Activated CD4-positive, alpha-beta T cell treated with anti-CD3 and anti-CD28 coated beads, Interleukin-2, Interleukin-6, amounts not matched to agents 100 ng/mL and 50 ng/mL, durations not matched to agents 16 hours and 8 hours (primary cell): ENCODE data around the gene GJD4.

Experiments
- DNase-seq: peaks from one replicate; pipeline ENCODE4 v3.0.0-alpha.2; 2020

GJD4 gene

DNA sequence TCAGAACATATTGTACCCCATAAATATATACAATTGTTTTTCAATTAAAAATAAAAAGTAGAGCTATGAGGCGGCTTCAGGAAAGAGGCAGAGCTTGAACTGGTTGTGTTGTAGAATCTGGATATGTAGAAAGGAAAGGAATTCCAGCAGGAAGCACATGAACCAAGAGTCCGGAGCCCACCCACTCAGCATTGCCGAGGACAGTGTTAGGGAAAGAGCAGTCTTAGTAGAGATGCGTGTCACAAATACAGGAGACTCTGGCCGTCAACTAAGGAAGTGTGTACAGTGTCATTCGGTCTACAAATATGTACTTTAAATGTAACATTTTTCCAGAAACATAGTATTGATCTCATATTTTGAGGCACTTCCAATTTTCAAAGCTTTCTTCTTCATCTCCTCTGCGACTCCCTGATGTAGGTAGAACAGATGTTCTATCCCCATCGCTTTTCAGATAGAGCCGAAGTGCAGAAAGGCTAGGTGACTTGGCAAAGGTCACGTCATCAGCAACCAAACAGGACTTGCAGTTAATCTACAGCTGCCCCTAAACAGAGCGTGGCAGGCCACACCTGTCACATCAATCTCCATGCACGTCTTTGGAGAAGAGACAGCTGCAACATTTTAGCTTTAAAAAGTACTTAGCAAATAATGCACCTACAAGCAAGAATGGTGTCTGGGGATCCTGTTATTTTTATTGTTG, 25.3 kb upstream of the GJD4 start:
- no peak for DNase-seq

- DNase-seq = no peak
Measured at GRCh38 chr10:35580423-35580770, 24.7 kb upstream of the GJD4 start.

DNA sequence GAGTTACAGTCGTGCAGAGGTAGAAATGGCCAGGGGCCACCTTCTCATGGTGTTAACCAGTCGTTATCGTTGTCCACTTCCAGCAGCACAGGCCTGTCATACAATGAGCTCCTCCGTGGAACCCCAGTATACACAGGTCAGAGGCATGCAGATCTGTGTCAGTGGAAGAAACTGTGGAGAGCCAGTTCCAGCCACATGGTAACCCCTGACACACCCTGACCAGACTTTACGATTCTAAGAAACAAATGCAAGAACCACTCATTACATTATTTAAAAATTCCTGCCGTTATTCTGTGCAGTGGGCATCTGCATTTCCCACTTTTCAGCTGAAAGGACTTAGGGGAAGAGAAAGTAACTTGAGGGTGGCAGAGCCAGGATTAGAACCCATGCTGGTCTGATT, 23.5 kb upstream of the GJD4 start:
- DNase-seq = no peak

DNA sequence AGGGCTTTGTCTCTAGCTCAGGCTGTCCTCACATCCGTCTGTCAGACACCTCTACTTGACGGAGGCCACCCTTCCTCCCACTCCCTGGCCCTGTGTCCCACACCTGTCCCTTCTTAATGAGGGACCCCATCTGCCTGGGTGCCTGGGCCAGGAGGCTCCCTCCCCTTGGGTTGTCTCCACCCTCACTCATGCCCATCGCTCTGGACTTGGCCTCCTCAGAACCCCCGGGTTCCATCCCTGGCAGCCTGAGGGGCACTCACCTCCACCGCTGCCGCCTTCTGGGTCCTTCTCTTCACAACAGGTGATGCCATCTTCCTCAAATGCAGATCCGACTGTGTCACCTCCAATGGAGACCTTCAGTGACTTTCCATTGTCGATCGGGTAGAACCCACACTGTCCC, 20.2 kb upstream of the GJD4 start:
- no peak for DNase-seq

DNA sequence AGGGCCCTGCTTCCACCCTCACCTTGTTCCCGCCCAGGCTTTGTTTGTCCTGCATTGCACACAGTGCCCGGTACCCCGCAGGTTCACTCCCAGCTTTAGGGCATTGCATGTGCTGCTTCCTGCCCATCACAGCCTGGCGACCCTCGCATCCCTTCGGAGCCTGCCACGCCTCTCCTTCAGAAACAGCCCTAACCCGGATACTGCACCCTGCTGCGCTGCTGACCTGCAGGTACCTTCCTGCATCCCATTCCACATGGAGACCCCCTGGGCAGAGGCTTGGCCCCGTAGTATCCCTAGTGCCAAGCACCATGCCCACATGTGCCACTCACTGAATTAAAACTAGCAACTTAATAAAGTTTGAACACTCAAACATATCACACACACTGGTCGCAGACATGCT, 19.8 kb upstream of the GJD4 start:
- no peak for DNase-seq

DNA sequence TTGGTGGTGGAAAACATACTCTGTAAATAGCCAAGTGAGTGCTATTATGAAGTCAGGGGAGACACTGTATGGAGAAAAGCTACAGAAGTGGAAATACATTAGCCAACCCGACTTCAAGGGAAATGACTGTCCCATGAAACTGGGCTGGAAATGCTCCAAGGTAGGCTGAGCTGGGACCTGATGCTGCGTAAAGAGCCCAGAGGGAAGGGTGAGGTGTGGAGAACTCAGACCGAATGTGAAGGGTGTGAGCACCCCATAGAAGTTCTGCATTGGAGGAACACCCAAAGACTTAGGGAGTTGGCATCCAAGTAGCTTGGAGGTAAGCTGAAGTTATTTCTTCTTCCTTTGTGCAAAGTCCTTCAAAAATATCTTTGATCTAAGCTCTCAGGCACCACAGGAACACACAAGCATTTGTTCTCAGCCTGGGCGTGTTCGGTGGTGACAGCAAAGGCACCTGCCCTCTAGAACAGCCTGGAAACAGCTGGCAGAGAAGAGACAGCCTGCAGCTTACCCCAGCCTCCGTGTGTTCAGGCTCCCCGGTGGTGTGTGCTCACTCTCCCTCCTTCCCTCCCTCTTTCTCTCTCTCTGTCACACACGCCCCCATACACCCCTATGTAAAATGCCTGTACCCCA, 19.1 kb upstream of the GJD4 start:
- no peak for DNase-seq

DNA sequence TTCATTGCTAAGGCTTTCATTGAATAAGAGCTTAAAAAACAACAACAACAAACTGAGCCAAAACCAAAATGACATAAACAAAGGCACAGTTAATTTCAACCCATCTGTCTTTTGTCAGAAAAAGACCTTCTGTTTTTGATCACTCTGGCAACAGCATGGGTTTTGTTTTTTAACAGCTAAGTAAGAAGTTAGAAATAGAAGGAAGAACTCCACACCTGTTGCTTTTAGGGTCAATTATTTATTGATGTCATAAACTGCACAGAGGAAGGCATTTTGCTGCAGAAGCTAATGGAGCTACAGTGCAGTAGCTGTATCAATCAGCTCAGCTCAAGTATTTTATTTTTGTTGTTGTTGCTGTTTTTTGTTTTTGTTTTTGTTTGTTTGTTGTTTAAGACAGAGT, 16.3 kb upstream of the GJD4 start:
- no peak for DNase-seq

GRCh38 chr10:35592441-35592840, 12.7 kb upstream of the GJD4 start:
- no peak for DNase-seq

GRCh38 chr10:35594115-35595079, 10.7 kb upstream of the GJD4 start:
- no peak for DNase-seq

GRCh38 chr10:35595106-35595505, 10.0 kb upstream of the GJD4 start:
- no peak for DNase-seq

DNA sequence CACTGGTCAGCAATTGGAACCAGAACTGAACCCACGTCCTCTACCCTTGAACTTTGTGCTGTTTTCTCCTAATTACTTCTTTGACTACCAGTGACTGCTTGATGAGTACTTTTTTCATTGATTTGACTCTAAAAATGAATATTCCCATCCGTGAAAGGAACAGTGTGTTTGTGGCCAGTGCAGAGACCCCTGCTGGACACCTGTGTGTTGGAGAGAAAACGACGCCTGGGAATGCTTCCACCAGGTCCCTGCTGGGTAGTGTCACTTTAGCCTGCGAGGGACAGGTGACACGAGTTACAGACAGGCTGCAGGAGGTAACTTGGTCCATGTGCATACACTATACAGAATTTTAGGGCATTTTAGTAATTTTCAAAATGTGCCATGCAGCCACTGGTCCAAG, 6.8 kb upstream of the GJD4 start:
- no peak for DNase-seq

DNA sequence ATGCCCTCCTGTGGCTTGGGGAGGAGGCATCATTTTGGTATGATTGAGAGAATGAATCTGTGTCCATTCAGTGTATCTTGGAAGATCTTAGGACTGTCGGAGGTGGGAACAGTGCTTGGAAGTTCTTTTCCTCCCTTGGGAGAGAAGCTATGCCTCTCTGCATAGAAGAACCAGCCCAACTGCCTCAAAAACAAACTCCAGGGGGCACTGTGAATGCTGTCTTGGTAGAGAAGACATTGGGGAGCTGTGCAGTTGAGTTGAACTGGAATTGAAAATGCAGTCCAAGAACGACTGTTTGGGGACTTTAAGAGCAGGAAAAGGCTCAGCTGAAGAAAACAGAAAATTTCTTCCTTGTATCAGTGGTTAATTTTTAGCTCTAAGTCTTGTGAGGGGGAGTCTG, 4.9 kb upstream of the GJD4 start:
- DNase-seq = no peak

GRCh38 chr10:35606430-35606829, 1.3 kb downstream of the GJD4 start:
- no peak for DNase-seq

DNA sequence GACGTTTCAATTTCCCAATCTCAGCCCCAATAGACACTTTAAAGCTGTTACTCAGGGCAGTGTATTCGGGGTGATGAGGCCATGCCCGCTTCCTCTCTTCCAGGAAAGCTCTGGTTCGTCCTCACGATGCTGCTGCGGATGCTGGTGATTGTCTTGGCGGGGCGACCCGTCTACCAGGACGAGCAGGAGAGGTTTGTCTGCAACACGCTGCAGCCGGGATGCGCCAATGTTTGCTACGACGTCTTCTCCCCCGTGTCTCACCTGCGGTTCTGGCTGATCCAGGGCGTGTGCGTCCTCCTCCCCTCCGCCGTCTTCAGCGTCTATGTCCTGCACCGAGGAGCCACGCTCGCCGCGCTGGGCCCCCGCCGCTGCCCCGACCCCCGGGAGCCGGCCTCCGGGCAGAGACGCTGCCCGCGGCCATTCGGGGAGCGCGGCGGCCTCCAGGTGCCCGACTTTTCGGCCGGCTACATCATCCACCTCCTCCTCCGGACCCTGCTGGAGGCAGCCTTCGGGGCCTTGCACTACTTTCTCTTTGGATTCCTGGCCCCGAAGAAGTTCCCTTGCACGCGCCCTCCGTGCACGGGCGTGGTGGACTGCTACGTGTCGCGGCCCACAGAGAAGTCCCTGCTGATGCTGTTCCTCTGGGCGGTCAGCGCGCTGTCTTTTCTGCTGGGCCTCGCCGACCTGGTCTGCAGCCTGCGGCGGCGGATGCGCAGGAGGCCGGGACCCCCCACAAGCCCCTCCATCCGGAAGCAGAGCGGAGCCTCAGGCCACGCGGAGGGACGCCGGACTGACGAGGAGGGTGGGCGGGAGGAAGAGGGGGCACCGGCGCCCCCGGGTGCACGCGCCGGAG, 2.6 kb downstream of the GJD4 start:
- peak; percentile 4 for DNase-seq

GRCh38 chr10:35608328-35608672, 3.2 kb downstream of the GJD4 start:
- no peak for DNase-seq

GRCh38 chr10:35611750-35612149, 6.6 kb downstream of the GJD4 start:
- no peak for DNase-seq

- no peak for DNase-seq
Measured at GRCh38 chr10:35612385-35613106, 7.4 kb downstream of the GJD4 start.

DNA sequence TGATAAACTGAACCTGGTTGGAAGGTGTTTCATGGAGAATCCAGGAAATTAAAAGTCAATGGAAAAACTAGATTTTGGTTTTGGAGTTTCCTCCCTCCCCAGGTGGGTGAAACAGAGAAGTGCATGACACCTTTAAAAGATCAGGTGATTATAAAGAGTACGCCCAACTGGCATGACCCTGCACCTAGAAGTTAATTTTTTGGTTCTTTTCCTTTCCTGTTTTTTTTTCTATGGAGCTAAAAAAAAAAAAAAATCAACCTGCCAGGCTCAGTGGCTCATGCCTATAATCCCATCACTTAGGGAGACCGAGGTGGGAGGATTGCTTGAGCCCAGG, 7.9 kb downstream of the GJD4 start:
- no peak for DNase-seq

- DNase-seq = no peak
Measured at GRCh38 chr10:35613597-35614226, 8.6 kb downstream of the GJD4 start.

GRCh38 chr10:35614312-35614711, 9.2 kb downstream of the GJD4 start:
- no peak for DNase-seq

- DNase-seq = no peak
Measured at GRCh38 chr10:35626971-35627507, 21.9 kb downstream of the GJD4 start.

DNA sequence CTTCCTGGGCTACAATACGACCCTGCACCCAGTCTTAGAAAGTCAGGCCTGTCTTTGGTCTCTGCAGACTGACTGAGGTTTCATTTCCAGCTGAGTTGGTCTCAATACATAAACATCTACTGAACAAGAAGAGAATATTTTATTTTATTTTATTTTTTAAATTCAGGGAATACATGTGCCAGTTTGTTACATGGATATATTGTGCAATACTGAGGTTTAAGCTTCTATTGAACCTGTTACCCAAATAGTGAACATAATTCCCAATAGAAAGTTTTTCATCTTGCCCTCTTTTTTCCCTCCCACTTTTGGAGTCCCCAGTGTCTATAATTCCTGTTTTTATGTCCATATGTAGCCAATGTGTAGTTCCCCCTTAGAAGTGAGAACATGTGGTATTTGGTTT, 26.3 kb downstream of the GJD4 start:
- DNase-seq = no peak
